HG02852 (cell line): Measurements from ENCODE around the gene NARS2.
"Not testable (repeated sequence)": the region's sequence is repeated elsewhere in the genome, so short reads cannot be mapped to it uniquely, and the experiment has no call there.

ENCODE experiments used
- ATAC-seq: cut with Tn5 transposase; IDR thresholded peaks from one replicate; pipeline ENCODE4 v1.9.1; 2021; ENCODE audit warnings: mild to moderate bottlenecking, moderate library complexity; ENCODE audit not compliant: unreplicated experiment

Gene NARS2

GRCh38 chr11:78574386-78575381 is at the start of gene NARS2:
Gene NARS2, minus strand, starts transcription at chr11:78574864. Its CDS starts 376 bp downstream, at chr11:78574488.
- ATAC-seq, result peak; percentile 92

GRCh38 chr11:78622666-78623065 is 48.0 kb upstream of the NARS2 start:
- ATAC-seq, result no peak

- no peak for ATAC-seq
Measured at GRCh38 chr11:78620159-78620558, 45.5 kb upstream of the NARS2 start.

- ATAC-seq, result no peak
Measured at GRCh38 chr11:78615724-78616123, 41.1 kb upstream of the NARS2 start.

DNA sequence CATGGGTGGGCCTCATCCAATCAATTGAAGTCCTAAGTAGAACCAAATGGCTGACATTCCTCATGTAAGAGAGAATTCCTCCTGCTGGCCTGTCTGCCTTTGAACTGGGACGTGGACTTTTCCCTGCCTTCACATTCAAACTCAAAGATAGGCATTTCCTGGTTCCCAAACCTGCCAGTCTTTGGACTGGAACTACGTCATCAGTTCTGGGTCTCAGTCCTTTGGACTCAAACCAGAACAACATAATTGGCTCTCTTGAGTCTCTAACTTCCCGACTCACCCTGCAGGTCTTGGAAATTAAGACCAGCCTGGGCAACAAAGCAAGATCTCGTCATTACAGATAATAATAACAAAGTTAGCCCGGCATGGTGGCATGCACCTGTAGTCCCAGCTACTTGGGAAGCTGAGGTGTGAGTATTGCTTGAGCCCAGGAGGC is 38.7 kb upstream of the NARS2 start:
- ATAC-seq, result no peak

DNA sequence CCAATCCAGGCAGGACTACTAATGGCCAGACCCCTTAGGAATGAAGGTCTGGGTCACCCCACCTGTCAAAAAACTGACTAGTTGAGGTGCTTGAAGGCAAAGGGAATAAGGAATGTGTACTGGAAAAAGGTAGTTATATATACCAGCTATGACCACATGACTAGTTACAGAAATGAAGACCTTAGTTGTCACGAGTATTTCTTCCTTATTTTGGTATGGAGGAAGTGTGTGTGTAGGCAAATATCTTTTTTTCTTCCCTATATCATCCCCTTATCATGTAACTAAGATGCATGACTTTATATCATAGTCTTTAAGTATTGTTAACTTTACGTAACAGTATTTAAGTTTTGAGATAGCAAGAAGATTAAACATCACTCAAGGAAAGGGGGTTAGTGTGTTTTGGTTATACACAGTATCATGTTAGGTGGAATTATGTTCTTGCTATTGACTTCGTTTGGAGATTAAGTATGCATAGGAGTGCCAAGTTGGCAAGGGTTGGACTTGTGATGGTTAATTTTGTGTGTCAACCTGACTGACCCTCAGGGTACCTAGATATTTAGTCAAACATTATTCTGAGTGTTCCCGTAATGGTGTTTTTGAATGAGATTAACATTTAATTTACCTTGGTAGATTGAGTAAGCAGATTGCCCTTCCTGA is 38.2 kb upstream of the NARS2 start:
- ATAC-seq, result no peak

GRCh38 chr11:78609321-78609720 is 34.7 kb upstream of the NARS2 start:
- ATAC-seq, result not testable (repeated sequence)

GRCh38 chr11:78607696-78608095 is 33.0 kb upstream of the NARS2 start:
- no peak for ATAC-seq

DNA sequence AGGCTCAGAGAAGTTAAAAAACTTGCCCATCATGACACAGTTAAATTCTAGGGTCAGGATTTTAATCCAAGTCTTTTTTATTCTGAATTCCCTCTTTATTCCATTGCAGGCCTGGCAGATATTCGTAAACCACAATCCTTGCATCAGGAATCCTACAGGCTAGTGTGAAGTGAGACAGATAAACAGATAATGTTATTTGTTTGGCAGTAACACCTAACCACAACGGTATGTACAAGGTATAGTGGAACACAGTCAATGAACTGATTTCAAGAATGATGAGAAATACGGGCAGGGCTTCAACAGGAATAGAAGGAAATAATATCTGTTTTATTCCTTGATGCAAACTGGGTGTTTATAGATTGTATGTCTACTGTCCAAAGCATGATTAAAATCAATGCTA is 32.0 kb upstream of the NARS2 start:
- ATAC-seq, result no peak

GRCh38 chr11:78605296-78605695 is 30.6 kb upstream of the NARS2 start:
- no peak for ATAC-seq

GRCh38 chr11:78603792-78604191 is 29.1 kb upstream of the NARS2 start:
- no peak for ATAC-seq

GRCh38 chr11:78602771-78603170 is 28.1 kb upstream of the NARS2 start:
- ATAC-seq, result not testable (repeated sequence)

- ATAC-seq, result not testable (repeated sequence)
Measured at GRCh38 chr11:78601066-78601465, 26.4 kb upstream of the NARS2 start.

GRCh38 chr11:78597579-78597978 is 22.9 kb upstream of the NARS2 start:
- ATAC-seq, result not testable (repeated sequence)

DNA sequence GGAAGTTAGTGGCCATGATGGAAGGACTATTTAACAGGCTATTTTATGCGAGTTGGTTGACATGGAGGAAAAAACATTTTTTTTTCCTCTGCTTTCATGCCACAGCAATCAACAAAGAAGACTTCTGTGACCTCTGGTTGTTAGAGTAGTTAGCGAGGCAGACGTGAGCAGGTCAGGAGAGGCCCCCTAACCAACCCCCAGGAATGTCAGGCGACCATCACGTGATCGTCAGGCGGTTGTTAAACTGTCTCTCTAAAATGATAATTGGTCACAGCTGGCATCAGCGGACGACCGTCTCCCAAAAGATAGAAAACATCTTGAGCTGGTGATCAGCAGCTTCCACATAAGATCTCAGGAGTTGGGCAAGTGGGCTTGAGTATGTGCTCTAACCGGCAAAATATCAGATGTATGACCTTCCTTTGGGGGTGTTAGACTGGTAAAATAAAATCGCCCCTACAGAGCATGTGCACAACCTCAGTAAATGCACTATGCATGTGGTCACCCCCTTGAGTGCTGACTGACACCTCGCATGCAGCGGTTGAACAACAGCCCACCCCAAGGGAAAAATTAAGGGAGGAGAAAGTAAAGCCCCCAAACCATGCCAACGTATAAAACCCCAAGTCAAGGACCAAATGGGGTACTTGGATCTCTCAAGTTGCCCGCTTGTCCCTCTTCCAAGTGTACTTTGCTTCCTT is 20.9 kb upstream of the NARS2 start:
- no peak for ATAC-seq

- no peak for ATAC-seq
Measured at GRCh38 chr11:78594814-78595213, 20.1 kb upstream of the NARS2 start.

- no peak for ATAC-seq
Measured at GRCh38 chr11:78588517-78588916, 13.9 kb upstream of the NARS2 start.

- no peak for ATAC-seq
Measured at GRCh38 chr11:78587446-78587845, 12.8 kb upstream of the NARS2 start.

DNA sequence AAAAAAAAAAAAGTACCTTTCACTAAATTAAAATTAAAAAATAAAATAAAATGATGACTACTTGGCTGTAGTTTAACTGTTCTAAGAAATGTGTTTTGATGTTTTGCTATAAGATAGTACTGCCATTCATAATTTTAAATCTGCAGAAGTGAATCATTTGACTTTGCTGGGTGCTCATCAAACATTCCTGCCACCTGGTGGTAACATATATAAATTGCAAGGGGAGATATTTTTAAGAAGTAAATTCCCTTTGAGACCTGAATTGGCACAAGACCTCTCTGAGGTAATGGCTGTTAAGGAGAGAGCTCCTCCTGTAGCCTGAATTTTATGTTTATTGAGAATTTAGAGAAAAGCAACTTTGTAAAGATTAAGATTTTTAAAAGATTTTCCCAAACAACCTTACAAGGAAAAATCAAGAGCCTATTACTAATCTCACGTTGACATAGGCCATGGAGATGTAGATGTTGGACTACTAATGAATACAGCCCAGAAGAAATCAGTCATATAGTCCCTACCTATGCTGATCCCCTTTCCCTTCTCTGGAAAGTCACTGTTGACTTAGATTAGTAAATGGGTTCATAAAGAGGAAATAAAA is 11.9 kb upstream of the NARS2 start:
- ATAC-seq, result no peak

DNA sequence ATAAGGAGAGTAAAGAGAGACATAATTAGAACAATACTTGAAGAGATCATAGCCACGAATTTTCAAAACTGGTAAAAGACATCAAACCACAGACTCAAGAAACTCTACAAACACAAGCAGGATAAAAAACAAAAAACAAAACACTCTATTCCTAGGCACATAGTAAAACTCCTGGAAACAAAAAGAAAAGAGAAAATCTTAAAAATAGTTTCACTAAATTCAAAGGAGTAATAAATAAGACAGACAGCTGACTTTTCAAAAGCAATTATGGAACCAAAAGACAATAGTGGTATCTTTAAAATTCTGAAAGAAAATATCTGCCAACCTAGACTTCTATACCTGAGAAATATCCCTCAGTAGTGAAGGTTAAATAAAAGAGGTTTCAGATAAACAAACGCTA is 9.2 kb upstream of the NARS2 start:
- no peak for ATAC-seq

DNA sequence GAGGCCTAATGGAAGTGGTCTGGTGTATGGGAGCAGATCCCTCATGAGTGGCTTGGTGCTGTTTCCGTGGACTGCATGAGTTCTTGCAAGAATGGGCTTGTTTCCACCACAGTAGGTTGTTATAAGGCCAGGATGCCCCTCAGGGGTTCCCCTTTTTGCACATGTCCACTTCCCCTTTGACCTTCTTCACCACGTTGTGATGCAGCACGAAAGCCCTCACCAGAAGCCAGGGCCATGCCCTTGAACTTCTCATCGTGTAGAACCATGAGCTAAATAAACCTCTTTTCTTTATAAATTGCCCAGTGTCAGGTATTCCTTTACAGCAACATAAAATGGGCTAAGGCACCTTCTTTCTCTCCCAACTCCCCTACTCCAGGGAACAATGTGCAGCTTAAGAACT is 2.8 kb upstream of the NARS2 start:
- no peak for ATAC-seq
